Measurements from ENCODE around the gene GAB2. TPM values are rescaled to one million over a fixed set of nuclear protein-coding genes. Genes with fewer than 3 reads are reported as not detected.

The GAB2 gene, protein sequence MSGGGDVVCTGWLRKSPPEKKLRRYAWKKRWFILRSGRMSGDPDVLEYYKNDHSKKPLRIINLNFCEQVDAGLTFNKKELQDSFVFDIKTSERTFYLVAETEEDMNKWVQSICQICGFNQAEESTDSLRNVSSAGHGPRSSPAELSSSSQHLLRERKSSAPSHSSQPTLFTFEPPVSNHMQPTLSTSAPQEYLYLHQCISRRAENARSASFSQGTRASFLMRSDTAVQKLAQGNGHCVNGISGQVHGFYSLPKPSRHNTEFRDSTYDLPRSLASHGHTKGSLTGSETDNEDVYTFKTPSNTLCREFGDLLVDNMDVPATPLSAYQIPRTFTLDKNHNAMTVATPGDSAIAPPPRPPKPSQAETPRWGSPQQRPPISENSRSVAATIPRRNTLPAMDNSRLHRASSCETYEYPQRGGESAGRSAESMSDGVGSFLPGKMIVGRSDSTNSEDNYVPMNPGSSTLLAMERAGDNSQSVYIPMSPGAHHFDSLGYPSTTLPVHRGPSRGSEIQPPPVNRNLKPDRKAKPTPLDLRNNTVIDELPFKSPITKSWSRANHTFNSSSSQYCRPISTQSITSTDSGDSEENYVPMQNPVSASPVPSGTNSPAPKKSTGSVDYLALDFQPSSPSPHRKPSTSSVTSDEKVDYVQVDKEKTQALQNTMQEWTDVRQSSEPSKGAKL
- 5.1 and 6.2 TPM in 2 replicates for total RNA-seq

DNA sequence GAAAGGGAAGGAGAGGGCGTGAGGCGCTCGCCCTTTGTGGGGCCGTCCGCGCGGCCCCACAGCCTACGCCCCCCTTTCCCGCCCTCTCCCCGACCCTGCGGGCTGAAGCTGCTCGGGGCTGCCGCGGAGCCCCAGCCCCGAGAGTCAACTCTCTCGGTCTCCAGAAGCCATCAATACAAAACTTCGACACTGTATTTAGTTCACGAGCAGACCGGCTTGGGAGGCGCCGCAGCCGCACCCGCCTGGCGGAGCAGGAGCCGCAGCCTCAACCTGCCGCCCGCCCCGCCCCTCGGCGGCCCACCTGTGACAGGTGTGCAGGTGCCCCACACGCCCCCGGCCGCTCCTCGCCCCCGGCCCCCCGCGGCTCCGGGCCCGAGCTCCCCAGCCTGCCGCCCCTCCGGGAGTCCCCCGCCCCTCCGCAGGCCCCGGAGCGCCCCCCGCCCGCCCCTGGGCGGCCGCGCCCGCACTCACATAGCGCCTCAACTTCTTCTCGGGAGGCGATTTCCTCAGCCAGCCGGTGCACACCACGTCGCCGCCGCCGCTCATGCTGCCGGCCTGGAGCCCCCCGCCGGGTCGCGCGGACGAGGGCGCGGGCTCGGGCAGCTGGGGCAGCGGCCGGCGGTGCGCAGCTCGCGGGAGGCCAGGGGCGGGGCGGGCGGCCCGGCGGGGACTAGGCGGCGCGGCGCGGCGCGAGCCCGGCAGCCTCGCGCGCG is at the start of gene GAB2:
GAB2 (minus strand) TSS at position 646 of the 713 bp plus-strand sequence; CDS start at position 546, 100 bp downstream.

GRCh38 chr11:78188286-78189173 is 229.1 kb downstream of the GAB2 start, which contains the start of the genes KCTD21 and USP35:
KCTD21 (minus strand) TSS chr11:78188626; CDS start chr11:78174554, 14,072 bp downstream.
USP35 (plus strand) TSS chr11:78188919; CDS start chr11:78196246, 7,327 bp downstream.

Other genes with a start within 250 kb of the GAB2 start
- 4.8 and 10.3 TPM in 2 replicates for gene KCTD21, start 229.2 kb downstream of the GAB2 start, total RNA-seq
- gene USP35, start 228.9 kb downstream of the GAB2 start, total RNA-seq: 2.7 and 7.1 TPM in 2 replicates
- gene NARS2, start 157.0 kb upstream of the GAB2 start, total RNA-seq: 29.3 and 34.2 TPM in 2 replicates

Measured in nasal cavity respiratory epithelium epithelial cell of viscerocranial mucosa (primary cell).